ENCODE measurements around the gene ZNF660. TPM values are rescaled to one million over a fixed set of nuclear protein-coding genes. Genes with fewer than 3 reads are reported as not detected.
"Not testable (repeated sequence)": the region's sequence is repeated elsewhere in the genome, so short reads cannot be mapped to it uniquely, and the experiment has no call there.

ZNF660 gene
- total RNA-seq: 1 to 10 TPM in 1 of 2 donors, under 1 TPM in 1; 0.50 to 1.5 TPM

DNA sequence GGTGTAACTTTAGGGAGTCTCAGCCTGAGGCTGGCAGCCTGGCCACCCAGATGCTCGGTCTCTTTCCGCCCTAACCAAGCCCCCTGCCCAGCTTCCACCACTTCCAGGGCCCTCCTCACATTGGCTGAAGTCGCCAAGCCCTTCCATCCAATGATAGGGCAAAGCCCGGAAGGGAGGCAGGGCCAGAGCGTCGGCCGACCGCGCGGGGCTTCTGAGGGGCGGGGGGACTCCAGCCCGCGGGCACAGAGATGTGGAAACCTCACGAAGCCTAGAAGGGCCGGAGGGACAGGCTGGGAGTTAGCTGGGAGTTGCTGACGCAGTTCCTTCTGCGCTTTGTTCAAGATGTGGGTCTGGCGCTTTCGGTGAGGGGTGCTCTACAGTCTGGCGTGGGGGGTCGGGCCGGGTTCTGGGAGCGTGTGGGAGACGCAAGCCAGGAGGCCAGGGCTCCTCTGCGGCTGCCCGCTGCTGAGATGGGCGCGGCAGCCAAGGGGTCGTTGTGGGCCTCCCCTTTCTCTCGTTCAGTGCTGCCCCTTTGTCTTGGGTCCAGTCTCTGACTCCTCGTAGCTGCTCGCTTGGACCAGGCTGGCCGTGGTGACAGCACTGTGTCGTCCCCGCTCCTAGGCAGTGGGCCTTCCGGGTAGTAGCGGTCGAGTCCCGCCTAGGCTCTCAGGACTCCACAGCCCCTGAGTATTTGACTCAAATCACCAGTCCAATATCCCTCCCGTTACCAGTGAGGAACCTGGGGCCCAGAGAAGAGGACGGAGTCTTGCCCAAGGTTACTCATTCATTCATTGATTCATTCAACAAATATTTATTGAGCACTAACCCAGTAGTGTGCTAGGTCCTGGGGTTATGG is at the start of gene ZNF660:
ZNF660 (plus strand) TSS at position 319 of the 856 bp plus-strand sequence. CDS start 9,230 bp downstream, outside the sequence.
- Mint-ChIP-seq H3K4me3 (peak within 1 kb of the TSS; percentile 67 to 74), H3K36me3 (ENCODE audit: insufficient read depth in 2 of 2) (peaks cover 12 to 17% of the 10 kb centered on the region in 2 donors), H3K4me1 (ENCODE audit: low read depth) (peaks cover 12% of the 10 kb centered on the region), H3K27me3 (ENCODE audit: low read depth) (peaks cover 33% of the 10 kb centered on the region), H3K9me3 (peaks cover 16 to 17% of the 10 kb centered on the region in 2 donors), H3K27ac (no peak within 1 kb of the TSS)
- peak; percentile 6 for DNase-seq
- ATAC-seq (replicated peaks in 1 of 2): peak; percentile 62 to 73

DNA sequence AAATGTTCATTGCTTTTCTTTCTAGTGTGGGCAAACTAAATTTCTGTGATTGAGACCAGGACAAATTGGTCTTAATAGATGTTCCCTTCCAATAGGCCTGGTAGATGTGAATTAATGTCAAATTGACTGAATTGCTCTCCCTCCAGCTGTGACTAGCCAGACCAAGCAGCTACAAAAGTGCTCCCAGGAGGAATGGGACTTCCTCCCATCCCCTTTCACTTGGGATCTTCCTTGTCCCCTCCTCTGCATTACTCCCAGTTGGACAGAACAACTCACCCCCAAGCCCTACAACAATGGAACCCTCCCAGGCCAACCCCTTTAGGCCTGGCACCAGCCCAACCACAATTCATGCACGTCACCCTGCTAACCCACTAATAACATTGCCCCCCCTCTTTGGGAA is 49.4 kb upstream of the ZNF660 start:
- H3K4me1 Mint-ChIP-seq (ENCODE audit: low read depth): no peaks in the 10 kb centered on the region
- no peaks in the 10 kb centered on the region for H3K9me3 Mint-ChIP-seq
- no peak overlapping the region for H3K4me3 Mint-ChIP-seq
- peaks cover 44% of the 10 kb centered on the region for H3K27me3 Mint-ChIP-seq (ENCODE audit: low read depth)
- H3K27ac Mint-ChIP-seq: no peak overlapping the region
- no peaks in the 10 kb centered on the region for H3K36me3 Mint-ChIP-seq (ENCODE audit: insufficient read depth in 2 of 2)
- DNase-seq (no peak), ATAC-seq (replicated peaks in 1 of 2) (no peak)

DNA sequence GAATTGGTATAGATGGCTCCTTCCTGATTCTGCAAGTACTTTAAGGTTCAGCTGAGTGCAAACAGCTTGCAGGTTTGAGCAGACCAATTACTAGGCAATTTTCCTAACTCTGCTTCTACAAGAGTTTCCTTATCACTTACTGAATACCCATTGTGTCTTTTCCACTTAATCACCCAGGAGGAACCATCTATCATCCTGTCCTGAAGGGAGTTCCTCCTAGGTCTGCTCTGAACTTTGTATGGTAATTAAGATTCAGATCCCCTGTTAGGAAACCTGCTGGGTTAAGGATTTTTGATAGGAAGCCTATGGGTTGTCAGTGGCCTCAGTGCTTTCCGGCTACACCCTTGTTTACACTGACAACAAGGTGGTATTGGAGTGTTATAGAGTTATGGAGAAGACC is 40.0 kb upstream of the ZNF660 start:
- not testable (repeated sequence) for H3K36me3 Mint-ChIP-seq (ENCODE audit: insufficient read depth in 2 of 2); H3K27me3 Mint-ChIP-seq (ENCODE audit: low read depth); DNase-seq; H3K4me1 Mint-ChIP-seq (ENCODE audit: low read depth); H3K27ac Mint-ChIP-seq; H3K4me3 Mint-ChIP-seq; ATAC-seq (replicated peaks in 1 of 2); H3K9me3 Mint-ChIP-seq

DNA sequence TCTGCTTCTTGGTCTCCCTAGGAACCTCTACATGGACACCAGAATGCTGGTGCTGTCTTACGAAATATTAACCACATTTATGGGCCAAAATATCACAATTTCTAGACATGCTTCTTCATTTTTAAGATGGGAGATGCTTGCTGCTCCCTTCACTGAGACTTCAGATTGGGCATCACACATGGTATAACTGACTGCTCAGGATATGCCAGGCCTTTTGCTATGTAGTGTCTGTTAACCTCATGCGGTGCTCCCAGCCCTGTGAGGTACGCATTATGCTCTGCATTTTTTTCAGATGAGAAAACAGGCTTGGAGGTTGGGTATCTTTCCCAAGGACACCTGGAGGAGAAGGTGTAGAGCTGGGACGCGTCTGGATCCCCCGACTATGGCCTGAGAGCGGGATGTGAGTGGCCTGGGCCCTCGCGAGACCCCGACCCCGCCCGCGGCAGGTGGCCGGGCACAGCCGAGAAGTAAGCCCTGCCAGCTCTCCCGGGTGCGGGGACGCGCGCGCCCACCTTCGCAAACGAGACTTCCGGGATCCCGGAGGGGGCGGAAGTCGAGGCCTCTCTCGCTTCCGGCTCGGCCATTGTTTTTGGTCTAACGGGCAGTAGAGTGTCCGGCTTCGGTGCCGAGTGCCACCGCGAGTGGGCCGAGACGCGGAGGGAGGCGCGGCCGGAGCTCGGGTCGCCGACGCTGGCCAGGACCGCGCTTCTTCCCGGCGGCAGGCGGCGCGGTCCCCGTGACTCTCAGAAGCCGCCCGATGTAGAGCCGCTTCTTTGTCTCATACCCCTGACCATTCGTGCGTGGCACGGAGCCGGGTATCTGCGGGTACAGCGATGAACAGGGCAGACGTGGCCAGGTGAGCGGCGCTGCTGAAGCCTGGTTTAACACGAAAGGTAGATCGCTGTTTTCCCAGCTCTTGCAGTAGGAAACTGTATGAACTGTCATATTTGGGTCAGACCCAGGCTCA is 29.9 kb upstream of the ZNF660 start, which contains the start of gene ZKSCAN7:
ZKSCAN7 (plus strand) TSS at position 568 of the 967 bp plus-strand sequence. CDS start 1,855 bp downstream, outside the sequence.
- H3K9me3 Mint-ChIP-seq: peaks cover 10 to 13% of the 10 kb centered on the region in 2 donors
- H3K4me3 Mint-ChIP-seq: peak within 1 kb of the TSS; percentile 91
- no peaks in the 10 kb centered on the region for H3K27me3 Mint-ChIP-seq (ENCODE audit: low read depth)
- peaks cover 15 to 35% of the 10 kb centered on the region in 2 donors for H3K36me3 Mint-ChIP-seq (ENCODE audit: insufficient read depth in 2 of 2)
- H3K27ac Mint-ChIP-seq: peak within 1 kb of the TSS; percentile 65
- DNase-seq (peak; percentile 62 to 76), ATAC-seq (replicated peaks in 1 of 2) (peak; percentile 81 to 86)
- peaks cover 22% of the 10 kb centered on the region for H3K4me1 Mint-ChIP-seq (ENCODE audit: low read depth)

DNA sequence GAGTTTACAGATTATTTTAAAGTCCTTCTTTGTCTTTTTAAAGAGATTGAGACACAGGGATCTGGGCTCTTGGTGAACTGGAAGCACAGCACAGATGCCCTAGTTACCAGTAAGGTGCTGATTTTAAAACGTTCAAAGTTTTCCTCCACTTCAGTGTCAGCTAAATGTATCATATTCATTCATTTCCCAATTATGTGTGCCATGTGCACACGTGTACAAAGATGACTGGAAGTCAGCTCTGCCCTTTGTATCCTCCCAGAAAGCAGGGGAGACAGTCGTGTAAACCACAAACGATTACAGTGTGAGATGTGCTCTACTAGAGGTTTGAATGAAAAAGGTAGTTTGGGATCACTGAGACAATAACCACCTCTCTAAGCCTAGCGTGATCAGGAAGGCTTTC is 29.0 kb upstream of the ZNF660 start:
- Mint-ChIP-seq H3K27ac (peak overlapping the region; percentile 65), H3K9me3 (peaks cover 10 to 13% of the 10 kb centered on the region in 2 donors), H3K4me1 (ENCODE audit: low read depth) (peaks cover 22% of the 10 kb centered on the region), H3K36me3 (ENCODE audit: insufficient read depth in 2 of 2) (peaks cover 17 to 36% of the 10 kb centered on the region in 2 donors), H3K4me3 (peak overlapping the region; percentile 91), H3K27me3 (ENCODE audit: low read depth) (no peaks in the 10 kb centered on the region)
- no peak for ATAC-seq (replicated peaks in 1 of 2)
- no peak for DNase-seq

DNA sequence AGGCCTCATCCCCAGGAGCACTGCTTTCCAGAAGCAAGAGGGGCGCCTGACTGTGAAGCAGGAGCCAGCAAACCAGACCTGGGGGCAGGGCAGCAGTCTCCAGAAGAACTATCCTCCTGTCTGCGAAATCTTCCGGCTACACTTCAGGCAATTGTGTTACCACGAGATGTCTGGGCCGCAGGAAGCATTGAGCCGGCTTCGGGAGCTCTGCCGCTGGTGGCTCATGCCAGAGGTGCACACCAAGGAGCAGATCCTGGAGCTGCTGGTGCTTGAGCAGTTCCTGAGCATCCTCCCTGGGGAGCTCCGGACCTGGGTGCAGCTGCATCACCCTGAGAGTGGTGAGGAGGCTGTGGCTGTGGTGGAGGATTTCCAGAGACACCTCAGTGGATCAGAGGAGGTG is 27.7 kb upstream of the ZNF660 start:
- no peak overlapping the region for H3K27ac Mint-ChIP-seq
- no peak for ATAC-seq (replicated peaks in 1 of 2)
- DNase-seq: no peak
- H3K4me1 Mint-ChIP-seq (ENCODE audit: low read depth): peaks cover 22% of the 10 kb centered on the region
- H3K27me3 Mint-ChIP-seq (ENCODE audit: low read depth): no peaks in the 10 kb centered on the region
- H3K9me3 Mint-ChIP-seq: peaks cover 10 to 18% of the 10 kb centered on the region in 2 donors
- H3K4me3 Mint-ChIP-seq: no peak overlapping the region
- peaks cover 23 to 46% of the 10 kb centered on the region in 2 donors for H3K36me3 Mint-ChIP-seq (ENCODE audit: insufficient read depth in 2 of 2)

DNA sequence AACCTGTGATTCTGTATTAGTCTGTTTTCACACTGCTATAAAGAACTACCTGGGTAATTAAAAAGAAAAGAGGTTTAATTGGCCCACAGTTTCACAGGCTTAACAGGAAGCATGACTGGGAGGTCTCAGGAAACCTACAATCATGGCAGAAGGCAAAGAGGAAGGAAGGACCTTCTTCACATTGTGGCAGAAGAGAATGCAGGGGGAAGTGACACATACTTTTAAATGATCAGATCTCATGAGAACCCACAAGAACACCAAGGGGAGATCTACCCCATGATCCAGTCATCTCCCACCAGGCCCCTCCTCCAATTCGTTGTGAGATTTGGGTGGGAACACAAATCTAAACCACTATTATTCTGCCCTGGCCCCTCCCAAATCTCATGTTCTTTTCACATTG is 23.7 kb upstream of the ZNF660 start:
- ATAC-seq (replicated peaks in 1 of 2) (no peak), DNase-seq (no peak)
- H3K4me3 Mint-ChIP-seq: no peak overlapping the region
- peaks cover 6 to 19% of the 10 kb centered on the region in 2 donors for H3K9me3 Mint-ChIP-seq
- peaks cover 12% of the 10 kb centered on the region for H3K4me1 Mint-ChIP-seq (ENCODE audit: low read depth)
- H3K27me3 Mint-ChIP-seq (ENCODE audit: low read depth): no peaks in the 10 kb centered on the region
- H3K36me3 Mint-ChIP-seq (ENCODE audit: insufficient read depth in 2 of 2): peaks cover 21 to 49% of the 10 kb centered on the region in 2 donors
- no peak overlapping the region for H3K27ac Mint-ChIP-seq

DNA sequence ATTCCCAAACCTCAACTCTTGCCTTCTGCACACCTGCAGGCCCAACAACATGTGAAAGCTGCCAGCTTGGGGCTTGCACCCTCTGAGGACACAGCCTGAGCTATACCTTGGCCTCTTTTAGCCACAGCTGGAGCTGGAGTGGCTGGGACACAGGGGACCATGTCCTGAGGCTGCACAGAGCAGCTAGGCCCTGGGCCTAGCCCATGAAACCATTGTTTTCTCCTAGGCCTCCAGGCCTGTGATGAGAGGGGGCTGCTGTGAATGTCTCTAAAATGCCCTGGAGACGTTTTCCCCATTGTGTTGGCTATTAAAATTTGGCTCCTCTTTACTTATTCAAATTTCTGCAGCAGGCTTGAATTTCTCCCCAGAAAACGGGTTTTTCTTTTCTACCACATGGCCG is 22.6 kb upstream of the ZNF660 start:
- Mint-ChIP-seq H3K36me3 (ENCODE audit: insufficient read depth in 2 of 2) (peaks cover 26 to 49% of the 10 kb centered on the region in 2 donors), H3K4me1 (ENCODE audit: low read depth) (peaks cover 6% of the 10 kb centered on the region), H3K4me3 (no peak overlapping the region), H3K27me3 (ENCODE audit: low read depth) (no peaks in the 10 kb centered on the region), H3K27ac (no peak overlapping the region), H3K9me3 (peaks cover 9 to 23% of the 10 kb centered on the region in 2 donors)
- no peak for DNase-seq
- no peak for ATAC-seq (replicated peaks in 1 of 2)

DNA sequence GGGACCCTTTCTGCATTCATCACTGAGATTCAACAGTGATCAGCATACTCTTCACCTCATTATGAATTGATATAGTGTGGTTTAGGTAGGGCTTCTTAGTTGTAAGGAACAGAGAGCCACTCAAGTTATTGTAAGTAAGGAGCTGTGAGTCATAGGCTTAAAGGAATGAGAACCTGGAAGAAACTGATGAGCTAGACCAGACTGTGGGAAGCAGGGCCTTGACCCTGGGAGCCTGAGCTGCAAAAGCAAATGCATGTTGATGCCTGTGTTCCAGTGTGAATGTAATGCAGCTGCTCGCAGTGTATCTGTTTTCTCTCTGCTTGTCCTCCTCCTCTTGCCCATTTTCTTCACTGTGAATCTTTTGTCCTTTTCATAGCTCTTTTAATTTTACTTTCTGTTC is 16.2 kb upstream of the ZNF660 start:
- H3K4me3 Mint-ChIP-seq: no peak overlapping the region
- peaks cover 33 to 44% of the 10 kb centered on the region in 2 donors for H3K9me3 Mint-ChIP-seq
- no peaks in the 10 kb centered on the region for H3K4me1 Mint-ChIP-seq (ENCODE audit: low read depth)
- no peak for DNase-seq
- H3K27me3 Mint-ChIP-seq (ENCODE audit: low read depth): no peaks in the 10 kb centered on the region
- peaks cover 55 to 65% of the 10 kb centered on the region in 2 donors for H3K36me3 Mint-ChIP-seq (ENCODE audit: insufficient read depth in 2 of 2)
- H3K27ac Mint-ChIP-seq: no peak overlapping the region
- no peak for ATAC-seq (replicated peaks in 1 of 2)

DNA sequence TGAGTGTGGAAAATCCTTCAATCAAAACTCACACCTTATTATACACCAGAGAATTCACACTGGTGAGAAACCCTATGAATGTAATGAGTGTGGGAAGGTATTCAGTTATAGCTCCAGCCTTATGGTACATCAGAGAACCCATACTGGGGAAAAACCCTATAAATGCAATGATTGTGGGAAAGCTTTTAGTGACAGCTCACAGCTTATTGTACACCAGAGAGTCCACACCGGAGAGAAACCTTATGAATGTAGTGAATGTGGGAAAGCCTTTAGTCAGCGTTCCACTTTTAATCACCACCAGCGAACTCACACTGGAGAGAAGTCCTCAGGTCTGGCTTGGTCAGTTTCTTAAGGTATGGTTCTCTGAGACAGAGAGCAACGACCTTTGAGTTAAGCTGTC is 13.7 kb upstream of the ZNF660 start:
- DNase-seq: no peak
- Mint-ChIP-seq H3K36me3 (ENCODE audit: insufficient read depth in 2 of 2) (peaks cover 50 to 52% of the 10 kb centered on the region in 2 donors), H3K4me1 (ENCODE audit: low read depth) (no peaks in the 10 kb centered on the region), H3K9me3 (peaks cover 28 to 41% of the 10 kb centered on the region in 2 donors), H3K27ac (no peak overlapping the region), H3K27me3 (ENCODE audit: low read depth) (no peaks in the 10 kb centered on the region), H3K4me3 (no peak overlapping the region)
- no peak for ATAC-seq (replicated peaks in 1 of 2)

DNA sequence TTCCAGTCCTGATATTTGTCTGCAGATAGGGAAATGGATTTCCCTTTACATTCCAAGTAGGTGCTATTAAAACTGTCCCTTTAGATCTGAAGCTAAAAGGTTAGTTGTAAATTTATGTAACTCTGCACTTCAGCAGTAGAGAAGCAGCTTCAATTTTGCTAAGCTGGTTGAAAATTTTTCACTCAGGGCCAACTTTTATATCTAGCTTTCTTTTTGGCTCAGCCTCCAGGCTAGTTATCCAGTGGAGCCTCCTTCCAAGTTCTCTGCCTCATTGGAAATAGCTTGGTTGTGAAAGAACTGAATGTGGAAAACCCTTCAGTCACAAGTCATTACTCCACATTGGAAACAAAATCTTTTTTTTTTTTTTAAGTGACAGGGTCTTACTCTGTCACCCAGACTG is 8.2 kb upstream of the ZNF660 start:
- Mint-ChIP-seq H3K36me3 (ENCODE audit: insufficient read depth in 2 of 2) (peaks cover 20 to 26% of the 10 kb centered on the region in 2 donors), H3K4me1 (ENCODE audit: low read depth) (no peaks in the 10 kb centered on the region), H3K27ac (no peak overlapping the region), H3K4me3 (no peak overlapping the region), H3K9me3 (peaks cover 13 to 18% of the 10 kb centered on the region in 2 donors), H3K27me3 (ENCODE audit: low read depth) (no peaks in the 10 kb centered on the region)
- ATAC-seq (replicated peaks in 1 of 2) (no peak), DNase-seq (no peak)

DNA sequence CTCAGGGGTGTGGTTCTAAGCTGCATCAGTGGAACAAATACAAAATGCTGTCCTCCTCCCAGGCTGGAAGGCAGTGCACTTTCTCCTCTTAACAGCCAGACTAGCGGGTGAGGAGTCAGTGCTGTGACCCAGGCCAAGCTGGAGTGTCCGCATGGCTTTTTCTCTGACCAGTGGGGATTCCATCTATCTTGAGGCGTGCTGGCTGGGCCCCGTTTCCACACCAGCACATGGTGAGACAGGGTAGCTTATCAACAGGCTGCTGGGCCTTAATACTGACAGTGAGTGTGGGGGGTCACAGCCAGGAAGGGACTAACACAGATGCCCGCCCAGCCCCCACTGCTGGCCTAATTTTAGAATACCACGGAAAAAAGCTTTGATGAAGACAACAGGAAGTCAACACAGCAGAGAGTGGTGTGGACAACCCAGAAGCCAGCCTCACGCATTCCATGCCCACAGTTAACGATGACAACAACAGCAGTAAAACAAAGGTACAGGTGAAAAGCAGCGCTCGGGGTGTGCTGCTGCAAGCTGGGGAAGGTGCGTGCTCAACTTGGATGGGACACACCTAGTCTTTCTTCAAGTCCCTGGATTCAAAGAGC is 7.3 kb upstream of the ZNF660 start:
- ATAC-seq (replicated peaks in 1 of 2); DNase-seq; H3K4me3 Mint-ChIP-seq; H3K4me1 Mint-ChIP-seq (ENCODE audit: low read depth); H3K27me3 Mint-ChIP-seq (ENCODE audit: low read depth); H3K27ac Mint-ChIP-seq: not testable (repeated sequence)
- Mint-ChIP-seq H3K9me3 (peaks cover 6 to 10% of the 10 kb centered on the region in 2 donors), H3K36me3 (ENCODE audit: insufficient read depth in 2 of 2) (peaks cover 11 to 18% of the 10 kb centered on the region in 2 donors)
